ENCODE data around the gene CACTIN.

DNA sequence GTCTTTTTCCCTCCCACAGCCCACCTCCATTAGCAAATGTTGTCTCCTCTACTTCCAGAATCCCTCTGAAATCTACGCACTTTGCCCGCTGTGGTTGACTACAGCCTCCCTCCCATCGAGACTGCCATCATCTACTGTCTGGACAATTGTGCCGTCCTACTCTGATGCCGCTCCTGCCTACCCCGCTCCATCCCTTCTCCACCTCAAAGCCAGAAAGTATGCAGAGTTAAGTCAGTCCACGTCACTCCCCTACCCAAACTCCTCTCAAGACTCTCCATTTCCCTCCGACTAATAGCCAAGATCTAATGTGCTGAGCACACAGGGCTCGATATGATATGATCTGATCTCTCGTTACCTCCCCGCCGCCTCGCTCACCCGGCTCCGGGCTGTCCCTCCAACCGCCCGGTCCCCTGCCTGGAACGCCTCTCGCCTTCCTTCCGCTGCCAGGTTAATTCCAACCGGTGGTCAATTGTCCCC is 556 bp downstream of the CACTIN start:
- TF ChIP-seq EZH2 (IDR thresholded peaks at IDR 0.05; ENCODE audit: insufficient read depth, poor library complexity, severe bottlenecking) (no peak), EZH2phosphoT487 (IDR thresholded peaks at IDR 0.05; ENCODE audit: insufficient read depth, low read depth) (no peak)

Measured in GM23248 (cell line).